BLaER1 (cell line): ENCODE results near the gene PAX6.
A peak's percentile ranks its signal among the peaks of the same experiment; 100 is the strongest.

Experiments
- H3K27ac ChIP-seq: shearing (Covaris generic); formaldehyde crosslinking; 2 replicates; pipeline ENCODE4 v1.8.1; 2022
- H3K27me3 ChIP-seq: shearing (Covaris generic); formaldehyde crosslinking; 2 replicates; pipeline ENCODE4 v1.8.1; 2022
- H3K36me3 ChIP-seq: shearing (Covaris generic); formaldehyde crosslinking; 2 replicates; pipeline ENCODE4 v1.8.1; 2022
- H3K4me1 ChIP-seq: shearing (Covaris generic); formaldehyde crosslinking; 2 replicates; pipeline ENCODE4 v1.8.1; 2022
- H3K4me2 ChIP-seq: shearing (Covaris generic); formaldehyde crosslinking; 2 replicates; pipeline ENCODE4 v1.8.1; 2022
- H3K4me3 ChIP-seq: shearing (Covaris generic); formaldehyde crosslinking; 2 replicates; pipeline ENCODE4 v1.8.1; 2022
- H3K9ac ChIP-seq: shearing (Covaris generic); formaldehyde crosslinking; 2 replicates; pipeline ENCODE4 v1.8.1; 2022
- H3K9me3 ChIP-seq: shearing (Covaris generic); formaldehyde crosslinking; 2 replicates; pipeline ENCODE4 v1.8.1; 2022
- H4K20me1 ChIP-seq: shearing (Covaris generic); formaldehyde crosslinking; 2 replicates; pipeline ENCODE4 v1.8.1; 2022
- Cebpa-rat ChIP-seq: shearing (Covaris generic); IDR thresholded peaks from 2 replicates; pipeline ENCODE4 v1.8.1; 2022

Gene PAX6

GRCh38 chr11:31822927-31823643 is 12.0 kb upstream of the PAX6 start:
- Histone ChIP-seq H3K27ac (no peak overlapping the region), H3K4me3 (no peak overlapping the region), H3K36me3 (no peaks in the 10 kb centered on the region), H3K4me2 (no peak overlapping the region), H4K20me1 (peaks cover 18% of the 10 kb centered on the region; the same call in 1 of the 2 replicates), H3K9me3 (peaks cover 76% of the 10 kb centered on the region), H3K9ac (no peak overlapping the region), H3K4me1 (no peaks in the 10 kb centered on the region), H3K27me3 (peaks cover 100% of the 10 kb centered on the region)
- no peak for TF ChIP-seq Cebpa-rat

GRCh38 chr11:31822175-31822926 is 11.2 kb upstream of the PAX6 start:
- Histone ChIP-seq H3K4me3 (no peak overlapping the region), H3K36me3 (no peaks in the 10 kb centered on the region), H3K9me3 (peaks cover 84% of the 10 kb centered on the region), H4K20me1 (peaks cover 18% of the 10 kb centered on the region; the same call in 1 of the 2 replicates), H3K4me2 (no peak overlapping the region), H3K9ac (no peak overlapping the region), H3K4me1 (no peaks in the 10 kb centered on the region), H3K27me3 (peaks cover 100% of the 10 kb centered on the region), H3K27ac (no peak overlapping the region)
- no peak for TF ChIP-seq Cebpa-rat

- Histone ChIP-seq H3K36me3 (no peaks in the 10 kb centered on the region), H3K27ac (no peak overlapping the region), H3K9ac (no peak overlapping the region), H3K27me3 (peaks cover 100% of the 10 kb centered on the region), H3K4me3 (no peak overlapping the region), H3K4me1 (no peaks in the 10 kb centered on the region), H3K4me2 (no peak overlapping the region), H4K20me1 (peaks cover 18% of the 10 kb centered on the region; the same call in 1 of the 2 replicates), H3K9me3 (peaks cover 84% of the 10 kb centered on the region)
- no peak for TF ChIP-seq Cebpa-rat
These were observed 10.6 kb upstream of the PAX6 start for GRCh38 chr11:31821766-31822165.

- Histone ChIP-seq H4K20me1 (peaks cover 21% of the 10 kb centered on the region; the same call in 1 of the 2 replicates), H3K36me3 (no peaks in the 10 kb centered on the region), H3K27me3 (peaks cover 100% of the 10 kb centered on the region), H3K9me3 (peaks cover 84% of the 10 kb centered on the region), H3K4me1 (no peaks in the 10 kb centered on the region), H3K9ac (no peak overlapping the region), H3K27ac (no peak overlapping the region), H3K4me3 (no peak overlapping the region), H3K4me2 (no peak overlapping the region)
- no peak for TF ChIP-seq Cebpa-rat
These were observed 10.2 kb upstream of the PAX6 start for GRCh38 chr11:31821235-31821764.

GRCh38 chr11:31820438-31820818 is 9.3 kb upstream of the PAX6 start:
- H3K36me3 ChIP-seq: no peaks in the 10 kb centered on the region
- H3K4me3 ChIP-seq: no peak overlapping the region
- no peak for TF ChIP-seq Cebpa-rat
- no peak overlapping the region for H3K4me2 ChIP-seq
- peaks cover 30% of the 10 kb centered on the region for H4K20me1 ChIP-seq
- no peak overlapping the region for H3K9ac ChIP-seq
- peaks cover 100% of the 10 kb centered on the region for H3K27me3 ChIP-seq
- no peaks in the 10 kb centered on the region for H3K4me1 ChIP-seq
- H3K27ac ChIP-seq: no peak overlapping the region
- H3K9me3 ChIP-seq: peaks cover 84% of the 10 kb centered on the region

- Histone ChIP-seq H3K36me3 (no peaks in the 10 kb centered on the region), H3K9ac (no peak overlapping the region), H3K9me3 (peaks cover 78% of the 10 kb centered on the region), H3K4me2 (no peak overlapping the region), H4K20me1 (peaks cover 33% of the 10 kb centered on the region), H3K4me1 (no peaks in the 10 kb centered on the region), H3K4me3 (no peak overlapping the region), H3K27me3 (peaks cover 100% of the 10 kb centered on the region), H3K27ac (no peak overlapping the region)
- TF ChIP-seq Cebpa-rat: no peak
These were observed 8.7 kb upstream of the PAX6 start for GRCh38 chr11:31819621-31820437.

- peaks cover 100% of the 10 kb centered on the region for H3K27me3 ChIP-seq
These were observed 7.8 kb upstream of the PAX6 start for GRCh38 chr11:31818874-31819331.

GRCh38 chr11:31818425-31818755 is 7.3 kb upstream of the PAX6 start:
- peaks cover 44% of the 10 kb centered on the region for H4K20me1 ChIP-seq
- no peak overlapping the region for H3K4me2 ChIP-seq
- no peak for TF ChIP-seq Cebpa-rat
- peaks cover 100% of the 10 kb centered on the region for H3K27me3 ChIP-seq
- H3K36me3 ChIP-seq: no peaks in the 10 kb centered on the region
- peak overlapping the region; percentile 36; the same call in 1 of the 2 replicates for H3K4me3 ChIP-seq
- no peak overlapping the region for H3K9ac ChIP-seq
- H3K27ac ChIP-seq: no peak overlapping the region
- H3K9me3 ChIP-seq: peaks cover 74% of the 10 kb centered on the region
- H3K4me1 ChIP-seq: no peaks in the 10 kb centered on the region

More at GRCh38 chr11:31818874-31819331, 7.8 kb upstream of the PAX6 start:
- no peak overlapping the region for H3K27ac ChIP-seq
- no peak overlapping the region for H3K4me2 ChIP-seq
- peaks cover 40% of the 10 kb centered on the region for H4K20me1 ChIP-seq
- no peaks in the 10 kb centered on the region for H3K36me3 ChIP-seq
- no peaks in the 10 kb centered on the region for H3K4me1 ChIP-seq
- H3K9me3 ChIP-seq: peaks cover 78% of the 10 kb centered on the region
- H3K4me3 ChIP-seq: no peak overlapping the region
- TF ChIP-seq Cebpa-rat: no peak
- no peak overlapping the region for H3K9ac ChIP-seq

- Histone ChIP-seq H3K27ac (no peak overlapping the region), H3K27me3 (peaks cover 100% of the 10 kb centered on the region), H3K4me2 (no peak overlapping the region), H3K9me3 (peaks cover 68% of the 10 kb centered on the region), H3K36me3 (no peaks in the 10 kb centered on the region), H4K20me1 (peaks cover 44% of the 10 kb centered on the region), H3K4me3 (peak overlapping the region; percentile 36; the same call in 1 of the 2 replicates), H3K4me1 (peaks cover 2% of the 10 kb centered on the region; the same call in 1 of the 2 replicates), H3K9ac (no peak overlapping the region)
- TF ChIP-seq Cebpa-rat: no peak
These were observed 6.7 kb upstream of the PAX6 start for GRCh38 chr11:31817621-31818424.
